Pons (tissue), 1 donor: ENCODE results near the gene APBB2.

ENCODE experiments used
- DNase-seq: peaks from one replicate; pipeline ENCODE4 v3.0.0-alpha.2; 2016; ENCODE audit warnings: low spot score

The APBB2 gene

GRCh38 chr4:41214136-41214824, at the start of gene APBB2:
APBB2 (minus strand) TSS chr4:41214542; CDS start chr4:41033254, 181,288 bp downstream.
- peak; percentile 96 for DNase-seq

DNA sequence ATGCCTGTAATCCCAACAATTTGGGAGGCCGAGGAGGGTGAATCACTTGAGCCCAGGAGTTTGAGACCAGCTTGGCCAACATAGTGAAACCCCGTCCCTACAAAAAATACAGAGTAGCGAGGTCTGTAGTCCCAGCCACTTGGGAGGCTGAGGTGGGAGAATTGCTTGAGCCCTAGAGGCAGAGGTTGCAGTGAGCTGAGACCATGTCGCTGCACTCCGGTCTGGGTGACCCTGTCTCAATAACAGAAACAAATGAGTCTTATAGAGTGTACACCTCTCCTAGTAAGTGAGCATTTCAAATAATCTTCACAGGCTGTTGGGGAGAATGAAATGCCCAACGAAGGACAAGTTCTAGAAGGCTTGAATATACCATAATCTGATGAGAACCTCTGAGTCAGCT, 47.9 kb upstream of the APBB2 start:
- no peak for DNase-seq

DNA sequence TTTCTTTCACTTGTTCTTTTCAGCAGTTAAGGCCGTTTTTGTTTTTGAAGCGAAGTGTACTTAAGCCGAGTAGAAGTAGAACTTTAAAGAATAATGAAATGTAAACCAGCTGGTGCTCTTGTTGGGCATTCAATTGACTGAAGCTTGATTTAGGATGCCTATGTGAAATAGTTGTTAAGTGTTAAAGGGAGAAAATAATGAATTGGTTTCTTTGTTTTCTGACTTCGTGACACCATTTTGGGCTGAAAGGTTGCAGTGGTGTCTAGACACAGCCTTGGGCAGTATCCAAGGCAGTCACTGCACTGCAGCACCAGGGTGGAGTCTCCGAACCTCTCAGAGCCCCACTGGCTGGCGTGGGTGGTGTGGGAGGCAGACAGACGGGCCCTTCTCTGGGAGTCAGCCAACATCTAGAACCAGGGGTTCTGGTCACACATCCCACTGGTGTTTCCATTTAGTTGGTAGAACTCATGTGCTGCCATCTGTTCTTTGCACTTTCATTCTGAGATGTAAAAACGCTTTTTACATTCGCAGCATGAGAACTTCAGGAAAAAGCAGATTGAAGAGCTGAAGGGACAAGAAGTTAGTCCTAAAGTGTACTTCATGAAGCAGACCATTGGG, 45.9 kb upstream of the APBB2 start:
- no peak for DNase-seq

- DNase-seq: peak; percentile 95
Observed at GRCh38 chr4:41258783-41259182, 44.4 kb upstream of the APBB2 start.

GRCh38 chr4:41257906-41258305, 43.6 kb upstream of the APBB2 start:
- peak; percentile 13 for DNase-seq

DNA sequence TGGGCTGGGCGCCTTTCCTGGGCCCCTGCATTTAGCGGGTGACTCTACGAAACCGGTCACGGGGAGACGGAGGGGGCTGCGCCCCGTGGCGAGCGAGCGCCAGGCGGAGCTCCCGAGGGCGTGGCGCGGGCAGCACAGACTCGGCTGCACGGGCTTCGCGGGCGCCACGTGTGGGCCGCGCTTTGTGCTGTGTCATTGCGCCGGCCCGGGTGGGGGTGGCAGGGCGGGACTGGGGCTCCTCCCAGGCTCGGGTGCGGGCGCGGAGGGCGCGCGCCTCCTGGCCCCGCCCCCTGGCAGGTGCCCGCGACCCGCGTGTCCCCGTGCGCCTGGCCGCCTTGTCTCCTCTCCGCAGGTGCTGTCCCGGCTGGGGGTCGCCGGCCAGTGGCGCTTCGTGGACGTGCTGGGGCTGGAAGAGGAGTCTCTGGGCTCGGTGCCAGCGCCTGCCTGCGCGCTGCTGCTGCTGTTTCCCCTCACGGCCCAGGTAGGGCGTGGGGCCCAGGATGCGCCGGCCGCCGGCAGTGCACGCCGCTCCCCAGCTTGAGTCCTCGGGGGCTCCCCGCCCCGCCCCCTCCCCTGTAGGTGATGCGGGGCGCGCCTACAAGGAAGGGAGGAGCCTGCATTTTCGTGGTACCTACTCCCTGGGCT, 43.0 kb upstream of the APBB2 start:
- DNase-seq: peak; percentile 19

DNA sequence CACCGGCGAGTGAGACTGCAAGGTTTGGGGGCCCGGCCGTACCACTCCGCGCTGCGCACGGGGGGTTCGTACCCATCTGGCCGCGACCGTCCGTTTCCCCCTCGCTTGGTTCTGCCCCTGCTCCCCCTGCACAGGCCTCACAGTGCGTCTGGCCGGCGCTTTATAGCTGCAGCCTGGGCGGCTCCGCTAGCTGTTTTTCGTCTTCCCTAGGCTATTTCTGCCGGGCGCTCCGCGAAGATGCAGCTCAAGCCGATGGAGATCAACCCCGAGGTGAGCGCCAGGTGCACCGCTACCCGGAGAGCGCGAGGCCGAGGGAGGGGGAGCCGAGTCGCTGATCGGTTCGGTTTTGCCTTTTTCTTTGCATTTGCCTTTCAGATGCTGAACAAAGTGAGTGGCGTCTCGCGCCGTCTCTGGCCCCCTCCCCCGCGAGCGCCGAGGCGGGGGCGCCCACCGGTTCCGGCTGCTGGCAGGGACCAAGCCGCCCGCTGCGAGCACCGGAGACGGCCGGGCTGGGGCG, 42.5 kb upstream of the APBB2 start, which contains the start of gene UCHL1:
TSS of gene UCHL1 (plus strand) at position 189 of the 517 bp plus-strand sequence. CDS start at position 238, 49 bp downstream.
- no peak for DNase-seq

DNA sequence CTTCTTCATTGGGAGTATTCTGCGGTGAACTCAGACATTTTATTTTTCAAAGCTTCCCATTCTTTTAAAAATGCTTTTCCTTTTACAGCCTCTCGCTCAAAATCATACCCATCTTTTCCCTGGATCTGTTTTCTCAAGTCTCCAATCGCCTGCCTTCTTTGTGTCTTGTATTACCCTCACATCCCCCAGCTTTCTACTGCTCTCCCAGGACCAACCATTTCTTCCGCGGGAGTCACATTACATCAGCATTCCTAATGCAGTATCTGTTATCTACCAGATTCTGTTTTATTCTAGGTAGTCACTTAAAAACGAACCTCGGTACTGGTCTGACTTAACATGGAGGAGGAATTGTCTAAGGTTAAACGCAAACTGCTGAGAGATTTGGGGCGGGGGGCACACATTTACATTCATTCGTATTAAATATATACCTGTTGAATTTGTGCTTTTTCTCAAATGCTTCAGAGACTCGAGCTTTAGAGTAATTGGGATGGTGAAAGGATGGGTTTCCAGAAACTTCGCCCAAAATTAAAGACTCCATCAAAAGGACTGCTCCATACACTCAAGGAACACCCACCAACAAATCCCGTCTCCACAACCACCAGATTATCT, 41.9 kb upstream of the APBB2 start:
- peak; percentile 49 for DNase-seq

- DNase-seq: no peak
Observed at GRCh38 chr4:41245983-41246382, 31.6 kb upstream of the APBB2 start.

GRCh38 chr4:41241919-41242318, 27.6 kb upstream of the APBB2 start:
- DNase-seq: no peak

DNA sequence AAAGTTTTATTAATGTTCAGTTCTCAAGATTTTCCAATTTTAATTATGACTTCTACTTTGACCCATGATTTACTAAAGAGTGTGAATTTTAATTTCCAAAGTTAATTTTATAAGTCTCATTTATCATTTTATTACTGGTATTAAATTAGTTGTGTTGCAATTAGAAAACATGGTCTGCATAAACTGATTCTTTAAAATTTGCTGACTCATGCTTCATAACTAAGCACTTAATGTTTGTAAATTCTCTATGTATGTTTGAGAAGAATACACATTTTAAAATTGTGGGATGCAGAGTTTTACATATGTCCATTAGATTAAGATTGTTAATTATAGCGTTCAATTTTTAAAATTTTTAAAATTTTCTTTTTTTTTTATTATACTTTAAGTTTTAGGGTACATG, 22.2 kb upstream of the APBB2 start:
- DNase-seq: no peak

DNA sequence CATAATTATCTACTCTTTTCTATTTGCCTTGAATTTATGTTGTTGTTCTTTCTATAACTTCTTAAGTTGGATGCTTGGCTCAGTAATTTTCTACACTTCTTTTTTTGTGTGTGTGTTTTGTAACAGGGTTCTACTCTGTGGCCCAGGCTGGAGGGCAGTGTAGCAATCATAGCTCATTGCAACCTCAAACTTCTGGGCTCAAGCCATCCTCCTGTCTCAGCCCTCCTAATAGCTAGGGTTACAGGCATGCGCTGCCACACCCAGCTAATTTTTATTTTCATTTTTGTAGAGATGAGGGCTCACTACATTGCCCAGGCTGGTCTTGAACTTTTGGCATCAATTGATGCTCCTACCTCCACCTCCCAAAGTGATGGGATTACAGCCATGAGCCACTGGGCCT, 21.7 kb upstream of the APBB2 start:
- no peak for DNase-seq

GRCh38 chr4:41232856-41233255, 18.5 kb upstream of the APBB2 start:
- DNase-seq: no peak

DNA sequence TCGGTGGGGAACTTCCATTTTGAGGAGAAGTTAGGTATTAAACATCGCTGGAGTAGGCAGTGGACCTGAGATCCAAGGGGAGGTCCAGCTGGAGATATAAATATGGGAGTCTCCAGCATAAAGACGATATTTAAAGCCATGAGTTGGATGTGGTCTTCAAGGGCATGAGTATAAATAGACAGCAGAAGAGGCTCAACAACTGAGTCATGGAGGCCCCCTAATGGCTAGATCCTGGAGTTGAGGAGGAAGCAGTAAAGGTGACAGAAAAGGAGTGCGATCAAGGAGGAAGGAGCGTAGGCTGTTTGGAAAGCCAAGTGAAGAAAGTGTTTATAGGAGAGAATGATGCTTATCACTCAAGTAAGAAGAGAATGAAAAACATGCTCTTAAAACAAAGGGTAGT, 18.1 kb upstream of the APBB2 start:
- DNase-seq: no peak

DNA sequence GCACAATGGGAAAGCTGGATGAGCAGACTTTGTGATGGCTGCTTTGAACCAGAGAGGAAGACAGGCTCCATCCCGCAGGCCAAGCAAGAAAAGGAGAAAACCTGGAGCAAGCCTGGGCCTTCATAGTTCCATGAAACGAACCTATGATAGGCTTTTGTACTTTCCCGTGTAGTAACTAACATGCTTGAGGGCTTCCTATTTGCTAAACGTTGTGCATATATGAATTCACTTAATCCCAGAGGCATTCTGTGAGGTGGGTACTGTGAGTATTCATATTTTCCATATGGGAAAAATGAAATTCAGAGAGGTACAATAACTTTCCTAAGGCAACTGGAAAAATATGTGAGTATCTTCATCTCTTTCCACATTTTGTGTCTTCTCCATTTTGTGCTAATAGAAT, 13.6 kb upstream of the APBB2 start:
- DNase-seq: no peak

GRCh38 chr4:41221850-41222645, 7.7 kb upstream of the APBB2 start:
- no peak for DNase-seq

GRCh38 chr4:41219421-41219950, 5.1 kb upstream of the APBB2 start:
- no peak for DNase-seq

- DNase-seq: no peak
Observed at GRCh38 chr4:41218703-41219102, 4.4 kb upstream of the APBB2 start.

GRCh38 chr4:41217374-41217773, 3.0 kb upstream of the APBB2 start:
- no peak for DNase-seq

DNA sequence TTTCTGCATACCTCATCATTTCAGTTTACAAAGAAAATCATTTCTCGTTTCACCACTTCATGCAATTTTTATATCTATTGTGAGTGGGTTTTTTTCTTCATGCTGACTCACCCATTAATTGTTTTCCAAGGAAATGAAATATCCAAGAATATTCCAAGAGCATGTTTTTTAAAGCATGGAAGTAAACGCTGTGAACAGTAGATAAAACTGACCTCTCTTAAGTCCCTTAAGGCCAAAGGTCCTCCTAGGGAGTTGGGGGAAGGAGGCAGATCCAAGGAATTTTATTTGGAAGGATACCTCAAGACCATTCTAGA, 2.6 kb upstream of the APBB2 start:
- no peak for DNase-seq

- DNase-seq: no peak
Observed at GRCh38 chr4:41216294-41217019, 2.1 kb upstream of the APBB2 start.
